NT2/D1 (cell line): Measurements from ENCODE around the gene CALHM1.

ENCODE experiments used
- YY1 ChIP-seq: IDR thresholded peaks from 2 replicates; pipeline ENCODE4 v1.6.1; 2011; ENCODE audit not compliant: insufficient read length, insufficient read depth
- ZNF274 ChIP-seq: IDR thresholded peaks from 2 replicates; pipeline ENCODE4 v1.6.1; 2011; ENCODE audit warnings: mild to moderate bottlenecking, low read depth, low read length

DNA sequence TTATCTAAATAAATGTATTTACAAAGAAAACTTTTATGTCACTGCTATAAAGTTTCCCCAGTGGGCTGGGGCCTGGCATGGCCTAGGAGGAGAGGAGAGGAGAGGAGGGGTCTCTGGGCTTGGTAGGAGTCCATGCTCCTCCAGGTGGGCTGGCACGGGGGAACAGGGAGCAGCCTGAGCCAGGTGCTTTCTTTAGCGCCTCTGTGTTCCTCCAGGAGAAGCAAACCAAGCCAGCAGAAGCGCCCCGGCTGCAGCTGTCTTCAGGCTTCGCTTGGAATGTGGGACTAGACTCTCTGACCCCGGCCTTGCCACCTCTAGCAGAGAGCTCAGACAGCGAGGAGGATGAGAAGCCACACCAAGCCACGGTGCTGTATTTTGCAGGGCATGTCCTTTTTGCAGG lies 17.1 kb downstream of the CALHM1 start:
- no peak for TF ChIP-seq ZNF274
- no peak for TF ChIP-seq YY1
